ENCODE measurements around the gene DPP6.

- TF ChIP-seq POLR2A (IDR thresholded peaks at IDR 0.05): no peak
- TF ChIP-seq, protein P1, sequence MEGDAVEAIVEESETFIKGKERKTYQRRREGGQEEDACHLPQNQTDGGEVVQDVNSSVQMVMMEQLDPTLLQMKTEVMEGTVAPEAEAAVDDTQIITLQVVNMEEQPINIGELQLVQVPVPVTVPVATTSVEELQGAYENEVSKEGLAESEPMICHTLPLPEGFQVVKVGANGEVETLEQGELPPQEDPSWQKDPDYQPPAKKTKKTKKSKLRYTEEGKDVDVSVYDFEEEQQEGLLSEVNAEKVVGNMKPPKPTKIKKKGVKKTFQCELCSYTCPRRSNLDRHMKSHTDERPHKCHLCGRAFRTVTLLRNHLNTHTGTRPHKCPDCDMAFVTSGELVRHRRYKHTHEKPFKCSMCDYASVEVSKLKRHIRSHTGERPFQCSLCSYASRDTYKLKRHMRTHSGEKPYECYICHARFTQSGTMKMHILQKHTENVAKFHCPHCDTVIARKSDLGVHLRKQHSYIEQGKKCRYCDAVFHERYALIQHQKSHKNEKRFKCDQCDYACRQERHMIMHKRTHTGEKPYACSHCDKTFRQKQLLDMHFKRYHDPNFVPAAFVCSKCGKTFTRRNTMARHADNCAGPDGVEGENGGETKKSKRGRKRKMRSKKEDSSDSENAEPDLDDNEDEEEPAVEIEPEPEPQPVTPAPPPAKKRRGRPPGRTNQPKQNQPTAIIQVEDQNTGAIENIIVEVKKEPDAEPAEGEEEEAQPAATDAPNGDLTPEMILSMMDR (IDR thresholded peaks at IDR 0.05): no peak
Observed at GRCh38 chr7:154647625-154648024, 595.4 kb downstream of the DPP6 start.

Measured in ovary (tissue), 3 donors.